Stimulated activated CD4-positive, alpha-beta T cell treated with anti-CD3 and anti-CD28 coated beads, Interleukin-12 subunit alpha, Interleukin-12 subunit beta, amount 100 ng/mL, for 48 hours (primary cell): ENCODE results near the gene PLD1.
"Not testable (repeated sequence)": the region's sequence is repeated elsewhere in the genome, so short reads cannot be mapped to it uniquely, and the experiment has no call there.

ENCODE experiments used
- DNase-seq, 3 donors: peaks; one replicate each; pipeline ENCODE4 v3.0.0-alpha.2; 2020; ENCODE audit warnings: low read depth in 2 of 3, low spot score in 1 of 3

PLD1 gene

GRCh38 chr3:171747223-171747920 is 62.9 kb downstream of the PLD1 start:
- no peak for DNase-seq

GRCh38 chr3:171746320-171747222 is 63.7 kb downstream of the PLD1 start:
- not testable (repeated sequence) for DNase-seq

GRCh38 chr3:171745577-171746319 is 64.5 kb downstream of the PLD1 start:
- DNase-seq: no peak

- no peak for DNase-seq
Observed at GRCh38 chr3:171744158-171744741, 66.0 kb downstream of the PLD1 start.

GRCh38 chr3:171743327-171744157 is 66.7 kb downstream of the PLD1 start:
- no peak for DNase-seq

- no peak for DNase-seq
Observed at GRCh38 chr3:171741377-171741776, 68.9 kb downstream of the PLD1 start.

GRCh38 chr3:171736556-171736955 is 73.7 kb downstream of the PLD1 start:
- DNase-seq: no peak

GRCh38 chr3:171733561-171733960 is 76.7 kb downstream of the PLD1 start:
- DNase-seq: no peak

- no peak for DNase-seq
Observed at GRCh38 chr3:171732756-171733155, 77.5 kb downstream of the PLD1 start.

GRCh38 chr3:171731691-171732090 is 78.6 kb downstream of the PLD1 start:
- no peak for DNase-seq

GRCh38 chr3:171729452-171730334 is 80.6 kb downstream of the PLD1 start:
- no peak for DNase-seq

GRCh38 chr3:171727288-171727687 is 83.0 kb downstream of the PLD1 start:
- DNase-seq: no peak

GRCh38 chr3:171718493-171719185 is 91.6 kb downstream of the PLD1 start:
- DNase-seq: no peak

GRCh38 chr3:171715155-171715554 is 95.1 kb downstream of the PLD1 start:
- no peak for DNase-seq

GRCh38 chr3:171712171-171712938 is 97.9 kb downstream of the PLD1 start:
- no peak for DNase-seq

GRCh38 chr3:171711461-171712170 is 98.7 kb downstream of the PLD1 start:
- DNase-seq: no peak

GRCh38 chr3:171710359-171710758 is 99.9 kb downstream of the PLD1 start:
- no peak for DNase-seq
